ENCODE measurements around the gene EZH1.

The EZH1 gene

GRCh38 chr17:42678951-42679491 lies 65.8 kb downstream of the EZH1 start:
- no peak for TF ChIP-seq RAD21 (IDR thresholded peaks at IDR 0.05; ENCODE audit: low read depth)
- TF ChIP-seq EP300 (IDR thresholded peaks at IDR 0.05; ENCODE audit: borderline replicate concordance): no peak
- TF ChIP-seq EGR1 (IDR thresholded peaks at IDR 0.05): no peak
- TF ChIP-seq NFIC (IDR thresholded peaks at IDR 0.05): no peak; the same call in 1 of the 2 replicates
- TF ChIP-seq ZBTB7A (IDR thresholded peaks at IDR 0.05; ENCODE audit: low read depth): 0 out of 2 replicates have a peak, but pooled peaks have one; percentile 20
- TF ChIP-seq CREB1 (IDR thresholded peaks at IDR 0.05; ENCODE audit: low read depth): no peak
- TF ChIP-seq TCF12 (IDR thresholded peaks at IDR 0.05; ENCODE audit: low read depth): no peak
- TF ChIP-seq YY1 (IDR thresholded peaks at IDR 0.05; ENCODE audit: low read depth): peak; percentile 84
- TF ChIP-seq REST (IDR thresholded peaks at IDR 0.05; ENCODE audit: low read depth): no peak
- no peak for TF ChIP-seq MAX (IDR thresholded peaks at IDR 0.05)
- no peak for TF ChIP-seq TEAD4 (IDR thresholded peaks at IDR 0.05)
- TF ChIP-seq USF1 (IDR thresholded peaks at IDR 0.05): no peak

- no peak for TF ChIP-seq FOXM1 (IDR thresholded peaks at IDR 0.05; ENCODE audit: borderline replicate concordance, low read depth)
- TF ChIP-seq USF1 (IDR thresholded peaks at IDR 0.05): no peak
- no peak for TF ChIP-seq CREB1 (IDR thresholded peaks at IDR 0.05; ENCODE audit: low read depth)
- TF ChIP-seq TAF1 (IDR thresholded peaks at IDR 0.05; ENCODE audit: low read depth): peak; percentile 50
- no peak for TF ChIP-seq EGR1 (IDR thresholded peaks at IDR 0.05)
- 0 out of 2 replicates have a peak, but pooled peaks have one; percentile 50 for TF ChIP-seq YY1 (IDR thresholded peaks at IDR 0.05; ENCODE audit: low read depth)
- TF ChIP-seq CEBPB (IDR thresholded peaks at IDR 0.05): no peak
- TF ChIP-seq MAX (IDR thresholded peaks at IDR 0.05): peak; percentile 77
Observed at GRCh38 chr17:42677921-42678781, 66.7 kb downstream of the EZH1 start.

- TF ChIP-seq RAD21 (IDR thresholded peaks at IDR 0.05; ENCODE audit: low read depth): no peak
- TF ChIP-seq NFIC (IDR thresholded peaks at IDR 0.05): peak; percentile 38; the same call in 1 of the 2 replicates
- no peak for TF ChIP-seq TCF12 (IDR thresholded peaks at IDR 0.05; ENCODE audit: low read depth)
- TF ChIP-seq YY1 (IDR thresholded peaks at IDR 0.05; ENCODE audit: low read depth): 0 out of 2 replicates have a peak, but pooled peaks have one; percentile 4
- peak; percentile 92 for TF ChIP-seq CEBPB (IDR thresholded peaks at IDR 0.05)
- peak; percentile 95 for TF ChIP-seq USF1 (IDR thresholded peaks at IDR 0.05)
- peak; percentile 85 for TF ChIP-seq CREB1 (IDR thresholded peaks at IDR 0.05; ENCODE audit: low read depth)
- TF ChIP-seq EP300 (IDR thresholded peaks at IDR 0.05; ENCODE audit: borderline replicate concordance): no peak
- TF ChIP-seq MAX (IDR thresholded peaks at IDR 0.05): peak; percentile 74
- no peak for TF ChIP-seq EGR1 (IDR thresholded peaks at IDR 0.05)
Observed at GRCh38 chr17:42677012-42677857, 67.6 kb downstream of the EZH1 start.

GRCh38 chr17:42676424-42677011 lies 68.3 kb downstream of the EZH1 start, which contains the start of gene PLEKHH3:
Gene PLEKHH3 (minus strand): TSS chr17:42676994. CDS start chr17:42676563, 431 bp downstream.
- TF ChIP-seq FOXM1 (IDR thresholded peaks at IDR 0.05; ENCODE audit: borderline replicate concordance, low read depth): no peak
- TF ChIP-seq ZBTB7A (IDR thresholded peaks at IDR 0.05; ENCODE audit: low read depth): peak; percentile 95
- peak; percentile 4; the same call in 1 of the 2 replicates for TF ChIP-seq YY1 (IDR thresholded peaks at IDR 0.05; ENCODE audit: low read depth)
- peak; percentile 49; the same call in 1 of the 2 replicates for TF ChIP-seq TAF1 (IDR thresholded peaks at IDR 0.05; ENCODE audit: low read depth)

- TF ChIP-seq EGR1 (IDR thresholded peaks at IDR 0.05) (peak; percentile 90), REST (IDR thresholded peaks at IDR 0.05; ENCODE audit: low read depth) (peak; percentile 64), TAF1 (IDR thresholded peaks at IDR 0.05; ENCODE audit: low read depth) (peak; percentile 67), RAD21 (IDR thresholded peaks at IDR 0.05; ENCODE audit: low read depth) (no peak), USF1 (IDR thresholded peaks at IDR 0.05) (peak; percentile 52), EP300 (IDR thresholded peaks at IDR 0.05; ENCODE audit: borderline replicate concordance) (peak; percentile 79), TCF12 (IDR thresholded peaks at IDR 0.05; ENCODE audit: low read depth) (peak; percentile 91), NFIC (IDR thresholded peaks at IDR 0.05) (peak; percentile 82), ZBTB7A (IDR thresholded peaks at IDR 0.05; ENCODE audit: low read depth) (peak; percentile 35; the same call in 1 of the 2 replicates), TEAD4 (IDR thresholded peaks at IDR 0.05) (peak; percentile 98), CREB1 (IDR thresholded peaks at IDR 0.05; ENCODE audit: low read depth) (no peak), FOXM1 (IDR thresholded peaks at IDR 0.05; ENCODE audit: borderline replicate concordance, low read depth) (peak; percentile 62), CEBPB (IDR thresholded peaks at IDR 0.05) (no peak; the same call in 1 of the 2 replicates), MAX (IDR thresholded peaks at IDR 0.05) (peak; percentile 74), YY1 (IDR thresholded peaks at IDR 0.05; ENCODE audit: low read depth) (peak; percentile 72)
Observed at GRCh38 chr17:42675965-42676423, 68.8 kb downstream of the EZH1 start.

Measured in Ishikawa (cell line).